ENCODE data around the gene MSI2.

MSI2 gene

DNA sequence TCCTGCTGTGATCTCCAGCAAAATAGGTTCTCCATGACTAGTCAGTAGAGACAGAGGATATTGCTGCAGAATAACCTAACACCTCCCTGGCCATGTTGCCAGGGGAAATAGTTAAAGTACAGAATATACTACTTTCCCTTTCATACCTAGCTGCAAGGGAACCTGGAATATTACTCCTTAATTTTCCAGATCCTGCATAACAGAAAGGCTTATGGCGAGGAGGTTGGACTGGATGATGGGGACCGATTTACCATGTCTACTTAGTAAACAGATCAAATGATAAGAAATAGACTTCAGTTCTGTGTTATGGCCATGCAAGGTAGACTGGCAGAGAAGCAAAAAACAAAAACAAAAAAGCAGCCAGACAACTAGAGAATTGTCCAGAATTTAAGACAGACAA is 117.4 kb downstream of the MSI2 start:
- no peak for DNase-seq

DNA sequence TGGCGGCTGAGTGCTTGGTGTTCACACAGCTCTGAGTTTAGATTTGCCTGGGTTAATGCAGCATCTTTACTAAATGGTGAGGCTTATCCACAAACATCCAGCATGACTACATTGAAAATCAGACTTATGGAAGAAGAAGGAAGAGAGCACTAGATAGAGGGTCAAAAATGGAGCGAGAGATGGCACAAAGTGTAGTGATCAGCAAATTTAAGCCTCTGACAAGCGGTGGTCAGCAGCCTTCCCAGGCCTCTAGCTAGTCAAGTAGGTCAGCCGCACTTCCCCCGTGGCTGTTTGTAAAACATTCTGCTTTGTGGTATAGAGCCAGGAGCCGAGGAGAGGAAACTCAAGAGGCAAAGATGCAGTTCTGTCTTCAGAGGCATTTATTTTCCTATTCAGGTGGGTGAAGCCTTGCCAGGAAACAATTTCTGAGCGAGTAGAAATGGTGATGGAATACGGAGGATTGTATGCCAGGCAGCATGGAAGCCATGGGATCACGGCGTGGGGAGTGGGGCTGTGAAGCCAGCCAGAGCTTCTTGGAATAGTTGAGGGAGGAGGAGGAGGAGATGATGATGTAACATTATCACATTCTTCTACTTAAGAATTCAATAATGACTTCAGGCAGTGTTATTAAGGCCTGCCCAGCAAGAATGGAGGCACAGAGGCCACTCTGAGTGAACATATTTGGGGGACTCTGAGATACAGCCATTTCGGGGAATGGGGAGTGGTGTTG is 118.9 kb downstream of the MSI2 start:
- DNase-seq = no peak

DNA sequence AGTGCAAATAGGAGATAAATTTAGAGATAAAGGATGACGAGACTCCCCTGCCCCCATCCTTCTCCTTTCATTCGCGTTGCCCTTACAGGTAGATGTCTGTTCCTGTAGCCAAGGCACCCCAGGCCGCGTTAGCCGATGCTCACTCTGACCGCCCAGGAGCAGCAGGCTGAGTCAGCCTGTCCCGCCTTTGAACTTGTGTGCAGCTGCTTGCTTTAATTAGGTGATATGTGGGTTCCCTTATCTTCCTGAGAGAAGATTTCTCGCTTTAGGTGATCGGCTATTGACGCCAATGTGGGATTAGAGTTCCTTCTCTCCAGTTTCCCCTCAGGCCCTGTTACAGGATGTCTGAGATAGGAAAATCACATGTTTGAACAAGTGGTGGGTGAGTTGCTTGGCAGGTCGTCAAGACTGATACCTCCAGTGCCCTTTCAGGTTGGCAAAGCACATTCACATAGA is 119.5 kb downstream of the MSI2 start:
- DNase-seq = no peak

DNA sequence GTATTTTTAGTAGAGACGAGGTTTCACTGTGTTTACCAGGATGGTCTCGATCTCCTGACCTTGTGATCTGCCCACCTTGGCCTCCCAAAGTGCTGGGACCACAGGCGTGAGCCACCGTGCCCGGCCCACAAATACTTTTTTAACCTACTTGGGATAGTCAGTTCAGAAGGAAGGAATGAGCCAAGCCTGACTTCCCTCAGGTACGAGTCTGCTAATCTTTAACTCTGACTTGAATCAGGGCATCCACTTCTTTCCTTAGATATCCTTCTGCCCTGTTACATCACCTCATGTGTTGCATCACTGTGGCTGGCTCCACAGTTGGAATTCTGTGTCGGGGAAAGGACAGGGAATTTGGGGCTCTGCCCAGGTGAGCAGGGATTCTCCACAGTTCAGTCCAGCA is 120.8 kb downstream of the MSI2 start:
- no peak for DNase-seq

DNA sequence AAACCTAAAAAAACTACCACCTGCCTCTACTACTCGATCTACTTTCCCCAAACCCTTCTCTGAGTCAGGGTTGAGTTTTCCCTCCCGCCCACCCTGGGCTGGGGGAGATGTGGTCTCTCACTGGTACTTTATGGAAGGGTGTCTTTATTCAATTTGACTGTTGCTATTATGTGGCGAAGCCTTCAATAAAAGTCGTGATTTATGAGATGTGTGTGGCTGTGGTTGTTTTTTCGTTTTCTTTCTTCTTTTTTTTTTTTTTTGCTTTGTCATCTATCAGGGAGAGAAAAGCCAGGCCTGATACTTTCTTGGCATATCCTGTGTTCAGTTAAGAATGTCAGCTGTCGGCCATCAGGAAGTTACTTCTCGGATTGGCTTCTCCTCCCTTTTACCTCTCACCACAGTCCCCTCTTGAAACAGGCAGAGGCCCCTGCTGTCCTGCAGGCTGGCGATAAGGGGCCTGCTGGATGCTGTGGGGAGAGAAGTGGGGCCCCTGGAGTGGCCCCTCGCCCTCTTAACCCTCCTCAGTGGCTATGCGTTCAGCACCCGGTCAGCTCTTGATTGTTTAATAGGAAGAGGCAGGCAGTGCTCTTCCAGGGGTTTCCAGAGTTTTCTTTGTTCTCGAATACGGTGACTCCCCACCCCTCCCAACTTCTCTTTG is 123.0 kb downstream of the MSI2 start:
- DNase-seq = no peak

DNA sequence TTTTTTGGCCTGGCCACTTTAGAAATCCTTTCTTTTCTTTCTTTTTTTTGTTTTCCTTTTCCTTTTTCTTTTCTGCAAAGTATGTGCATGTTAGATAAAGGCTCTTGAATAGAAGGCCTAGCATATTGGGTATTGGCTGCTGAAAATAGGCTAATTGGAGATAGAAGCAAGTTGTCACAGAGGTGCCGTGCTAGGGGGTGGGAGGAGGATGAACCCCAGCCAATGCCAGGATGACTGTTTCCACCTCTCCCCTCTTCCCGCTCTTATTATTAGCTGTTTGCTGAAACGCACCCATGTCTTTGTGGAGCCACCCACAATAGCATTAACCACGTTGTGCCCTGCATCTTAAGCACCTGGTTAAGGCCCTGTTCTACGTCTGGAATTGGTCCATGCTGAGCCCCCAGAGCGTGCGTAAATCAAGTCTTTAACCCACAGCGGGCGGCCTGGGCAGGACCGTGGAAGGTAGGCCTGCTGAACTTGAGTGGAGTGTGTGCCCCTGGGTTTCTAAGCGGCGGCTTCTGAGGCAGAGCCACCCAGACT is 123.6 kb downstream of the MSI2 start:
- no peak for DNase-seq

DNA sequence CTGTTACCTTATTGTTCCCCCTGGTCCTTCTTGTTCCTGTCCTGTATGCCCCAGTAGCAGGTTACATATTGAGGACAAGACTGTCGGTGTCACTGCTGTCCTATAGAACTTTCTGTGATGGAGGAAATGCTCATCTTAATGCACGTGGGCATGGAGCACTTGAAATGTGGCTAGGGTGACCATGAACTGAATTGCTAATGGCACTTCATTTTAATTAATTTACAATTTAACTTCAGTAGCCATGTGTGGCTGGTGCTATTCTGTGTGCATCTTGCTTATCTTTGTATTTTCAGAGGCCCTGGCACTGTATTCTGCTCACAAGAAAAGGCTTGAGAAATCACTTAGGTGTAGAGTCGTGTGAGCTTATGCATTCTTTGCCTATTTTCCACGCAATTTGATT is 125.2 kb downstream of the MSI2 start:
- no peak for DNase-seq

DNA sequence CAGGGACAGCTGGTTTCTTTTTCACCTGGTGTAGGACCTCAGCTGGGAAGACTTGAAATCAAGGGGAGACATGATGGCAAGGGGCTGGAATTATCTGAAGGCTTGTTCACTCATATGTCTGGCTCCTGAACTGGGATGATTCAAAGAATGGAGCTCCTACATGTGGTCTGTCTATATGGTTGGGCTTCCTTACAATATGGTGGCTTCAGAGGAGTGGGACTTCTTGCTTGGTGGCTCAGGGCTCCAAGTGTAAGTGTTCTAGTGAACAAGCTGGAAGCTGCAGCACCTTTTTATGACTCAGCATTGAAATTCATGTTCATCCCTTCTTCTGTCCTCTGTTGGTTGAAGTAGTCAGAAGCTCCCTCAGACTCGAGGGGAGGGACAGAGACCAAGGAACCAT is 127.9 kb downstream of the MSI2 start:
- no peak for DNase-seq

DNA sequence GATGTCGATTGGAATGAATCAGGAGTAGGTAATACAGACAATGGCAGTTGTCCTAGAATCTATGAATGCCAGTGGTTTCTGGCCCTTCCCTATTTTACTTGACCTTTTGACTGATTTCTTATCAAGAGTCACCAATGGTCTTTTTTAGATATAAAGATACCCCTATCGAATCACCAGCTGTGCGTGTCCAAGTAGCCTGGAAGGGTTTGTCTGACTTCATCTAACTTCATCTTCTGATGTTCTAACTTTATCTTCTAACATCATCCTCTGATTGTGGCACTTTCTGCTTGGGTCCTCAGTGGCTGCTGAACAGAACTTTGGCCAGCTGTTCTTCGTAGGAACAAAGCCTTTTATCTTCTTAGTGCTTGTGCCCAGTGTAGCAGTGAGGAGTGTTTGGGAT is 129.7 kb downstream of the MSI2 start:
- DNase-seq = no peak

DNA sequence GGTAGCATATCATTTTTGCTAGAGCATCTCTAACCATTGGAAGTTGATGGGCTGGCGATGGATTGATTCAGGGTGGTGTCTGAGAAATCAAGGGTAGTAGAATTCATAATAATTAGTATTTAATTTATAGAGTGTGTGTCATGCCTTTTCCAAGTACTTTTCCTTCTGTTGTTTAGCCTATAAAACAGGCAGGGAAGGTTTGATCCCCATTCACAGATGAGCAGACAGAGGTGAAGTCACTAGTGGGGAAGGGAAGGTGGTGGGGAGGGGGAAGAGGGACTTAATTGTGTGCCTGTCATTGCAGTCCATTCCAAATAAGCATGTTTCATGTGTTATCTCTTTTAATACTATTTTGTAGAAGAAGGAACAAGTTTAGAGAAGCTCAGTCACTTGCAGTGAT is 131.3 kb downstream of the MSI2 start:
- DNase-seq = no peak

DNA sequence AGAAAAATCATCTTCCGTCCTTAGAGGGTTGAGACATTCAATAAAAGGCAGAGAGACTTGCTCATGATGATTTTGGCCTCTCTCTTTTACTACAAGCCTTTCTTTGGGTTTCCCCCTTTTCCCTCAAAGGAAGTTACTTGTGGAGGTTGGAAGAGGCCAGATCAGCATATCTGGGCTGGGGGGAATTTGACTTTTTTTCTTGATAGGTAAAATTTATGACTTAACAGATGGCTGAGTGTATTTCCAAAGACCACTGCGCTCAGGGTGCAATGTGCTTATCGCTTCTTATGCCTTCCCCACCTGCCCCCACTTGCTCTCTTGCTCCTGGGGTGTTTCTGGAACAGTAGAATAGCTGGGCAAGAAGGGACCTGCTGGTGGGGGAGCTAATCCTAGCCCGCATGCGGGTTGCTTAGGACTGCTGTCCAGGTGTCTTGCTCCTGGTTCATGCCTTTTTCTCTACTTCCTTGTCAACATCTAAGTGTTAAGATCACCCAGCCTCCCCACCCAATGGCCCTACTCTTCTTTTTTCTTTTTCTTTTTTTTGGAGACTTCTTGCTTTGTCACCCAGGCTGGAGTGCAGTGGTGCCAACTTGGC is 131.9 kb downstream of the MSI2 start:
- no peak for DNase-seq

DNA sequence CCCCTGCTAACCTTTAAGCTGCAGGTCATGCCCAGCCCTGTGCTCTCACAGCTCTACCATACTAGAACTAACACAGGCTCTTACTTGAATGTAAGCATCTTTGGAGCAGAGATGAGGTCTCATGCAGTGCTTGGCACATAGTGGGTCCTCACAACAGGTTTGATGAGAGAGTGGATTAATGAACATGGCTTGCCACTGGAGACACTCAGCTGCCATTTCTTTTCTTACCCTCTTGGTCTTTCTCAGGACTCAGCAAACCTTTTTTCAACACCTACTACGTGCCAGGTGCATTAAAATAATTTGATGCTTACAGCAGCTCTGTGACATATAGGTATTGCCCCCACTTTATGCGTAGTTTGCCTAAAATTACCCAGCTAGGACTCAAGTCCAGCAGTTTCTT is 133.2 kb downstream of the MSI2 start:
- no peak for DNase-seq

DNA sequence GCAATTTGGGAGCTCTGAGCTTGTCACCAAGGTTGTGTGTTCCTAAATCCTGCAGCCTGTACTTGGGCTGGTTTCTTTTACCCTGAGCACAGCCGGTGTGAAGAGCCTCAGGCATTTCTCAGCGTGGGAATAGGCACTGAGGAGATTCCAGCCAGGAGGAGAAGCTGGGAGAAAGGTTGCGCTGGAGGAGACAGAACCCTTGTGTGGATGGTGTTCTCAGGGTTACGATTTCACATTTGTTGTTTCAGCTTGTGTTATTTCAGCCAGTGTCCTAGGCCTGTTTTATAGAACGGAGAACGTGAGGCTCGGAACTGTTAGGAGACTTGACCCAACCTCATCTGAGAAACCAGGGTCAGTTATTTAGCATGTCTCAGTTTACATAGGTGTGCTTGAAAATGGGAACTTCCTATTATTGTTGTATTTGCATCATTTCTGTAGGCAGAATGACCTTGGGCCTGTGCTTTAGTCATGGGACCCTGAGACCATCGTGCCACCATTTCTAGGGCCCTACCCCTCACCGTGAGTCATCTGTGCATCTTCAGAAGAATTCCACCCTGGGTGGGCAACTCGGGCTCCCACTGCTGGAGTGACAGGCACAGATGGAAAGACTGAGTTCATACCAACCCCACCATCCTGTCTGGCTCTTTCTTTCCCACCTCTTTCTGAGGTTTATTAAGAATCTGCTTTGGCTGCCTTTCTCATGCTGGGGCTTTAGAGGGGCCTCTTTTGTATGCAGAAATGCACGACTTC is 134.9 kb downstream of the MSI2 start:
- no peak for DNase-seq

DNA sequence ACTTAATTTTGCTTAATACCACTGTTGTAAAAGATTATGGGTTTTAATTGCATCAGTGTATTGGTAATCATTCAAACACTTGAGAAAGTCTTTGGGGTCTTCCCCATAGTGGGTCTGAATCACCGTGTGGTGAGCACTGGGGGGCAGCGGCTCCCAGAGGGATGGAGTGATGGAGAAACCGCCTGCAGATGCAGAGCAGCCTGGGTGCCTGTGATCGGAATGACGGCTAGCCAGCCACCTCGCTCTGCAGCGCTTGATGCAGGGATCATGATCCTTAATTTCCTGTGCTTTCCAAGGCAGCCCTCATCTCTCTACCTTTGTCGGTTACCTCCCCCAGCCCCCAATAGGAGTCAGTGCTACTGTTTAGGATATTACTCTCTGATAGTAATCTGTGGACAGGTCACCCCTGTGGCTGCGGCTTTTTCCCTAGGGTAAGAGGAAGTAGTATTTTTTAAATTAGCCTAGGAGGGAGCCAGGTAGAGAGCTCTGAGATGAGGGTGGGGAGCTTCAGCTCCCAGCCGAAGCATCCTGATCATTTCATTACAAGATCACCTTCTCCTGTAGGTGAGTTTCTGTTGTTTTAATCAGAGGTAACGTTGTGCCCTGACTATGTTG is 135.6 kb downstream of the MSI2 start:
- DNase-seq = no peak

DNA sequence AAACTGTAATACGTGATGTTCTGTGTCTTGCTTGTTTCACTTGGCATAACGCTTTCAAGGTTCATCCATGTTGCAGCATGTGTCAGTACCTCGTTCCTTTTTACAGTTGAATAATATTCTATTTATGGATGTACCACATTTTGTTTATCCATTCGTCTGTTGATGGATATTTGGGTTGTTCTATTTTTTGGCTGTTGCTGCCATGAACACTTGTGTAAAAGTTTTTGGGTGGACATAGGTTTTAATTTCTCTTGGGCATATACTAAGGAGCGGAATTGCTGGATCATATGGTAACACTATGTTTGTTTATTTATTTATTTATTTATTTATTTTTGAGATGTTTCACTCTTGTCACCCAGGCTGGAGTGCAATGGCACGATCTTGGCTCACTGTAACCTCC is 137.0 kb downstream of the MSI2 start:
- DNase-seq = no peak

DNA sequence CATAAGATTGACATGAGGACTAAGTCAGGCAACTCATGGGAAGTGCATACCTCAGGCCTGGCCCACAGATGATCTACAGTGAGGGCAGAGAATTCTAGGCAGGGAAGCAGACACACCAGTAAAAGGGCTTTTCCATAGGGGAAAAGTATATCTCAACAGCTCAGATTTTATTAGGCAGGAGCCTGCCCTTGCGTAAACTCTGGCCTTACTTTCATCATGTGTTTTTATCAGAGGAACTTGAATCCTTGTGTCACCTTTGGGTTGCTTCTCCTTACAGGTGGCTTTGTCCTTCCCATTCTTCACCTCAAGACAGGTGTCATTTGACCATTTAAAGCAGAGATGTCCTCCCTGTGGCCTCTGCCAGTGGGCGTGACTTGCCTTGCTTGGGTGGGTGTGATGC is 138.1 kb downstream of the MSI2 start:
- DNase-seq = no peak

DNA sequence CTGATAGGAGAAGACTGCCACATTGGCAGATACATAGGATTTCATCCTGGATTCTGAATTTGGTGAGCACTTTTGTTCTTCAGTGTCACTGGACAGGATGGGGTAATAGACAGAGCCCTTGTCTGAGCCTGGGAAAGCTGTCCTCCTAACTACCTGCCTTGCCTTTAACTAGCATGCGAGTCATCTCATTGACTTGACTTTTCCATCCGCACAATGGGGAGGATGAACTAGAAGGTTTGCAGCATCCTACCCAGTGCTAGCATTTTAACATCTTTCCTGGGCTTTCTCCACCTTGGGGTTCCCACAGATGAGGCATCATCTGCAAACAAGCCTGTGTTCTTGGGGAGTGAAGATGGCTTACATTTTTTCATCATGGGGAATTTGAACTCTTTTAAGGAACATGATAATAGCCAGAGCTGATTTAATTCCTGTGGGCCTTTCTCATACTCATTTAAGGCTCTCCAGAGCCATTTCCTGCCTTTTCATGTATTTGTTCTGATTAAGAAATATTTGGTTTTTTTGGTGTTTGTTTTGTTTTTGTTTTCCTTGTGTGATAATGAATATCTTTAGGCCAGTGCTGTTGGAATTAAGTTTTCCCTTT is 139.5 kb downstream of the MSI2 start:
- DNase-seq = no peak

DNA sequence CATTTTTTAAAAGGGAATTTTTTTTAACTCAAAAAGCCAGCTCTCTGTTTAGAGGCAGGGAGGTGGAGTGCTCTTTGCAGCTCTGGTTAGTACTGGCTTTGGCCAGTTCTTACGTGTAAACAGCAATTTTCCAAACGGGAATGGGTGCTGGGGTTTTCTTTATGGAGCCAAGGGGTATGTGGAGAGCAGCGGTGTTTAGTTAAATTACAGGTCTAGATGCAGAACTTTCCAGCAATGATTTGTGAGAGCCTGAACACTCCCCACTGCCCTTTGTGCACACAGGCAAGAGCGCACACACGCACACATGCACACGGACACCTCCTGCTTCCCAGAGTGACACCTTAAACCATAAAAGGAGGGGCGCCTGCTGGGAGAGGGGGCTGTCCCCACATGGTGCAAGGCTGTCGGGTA is 140.2 kb downstream of the MSI2 start:
- no peak for DNase-seq

DNA sequence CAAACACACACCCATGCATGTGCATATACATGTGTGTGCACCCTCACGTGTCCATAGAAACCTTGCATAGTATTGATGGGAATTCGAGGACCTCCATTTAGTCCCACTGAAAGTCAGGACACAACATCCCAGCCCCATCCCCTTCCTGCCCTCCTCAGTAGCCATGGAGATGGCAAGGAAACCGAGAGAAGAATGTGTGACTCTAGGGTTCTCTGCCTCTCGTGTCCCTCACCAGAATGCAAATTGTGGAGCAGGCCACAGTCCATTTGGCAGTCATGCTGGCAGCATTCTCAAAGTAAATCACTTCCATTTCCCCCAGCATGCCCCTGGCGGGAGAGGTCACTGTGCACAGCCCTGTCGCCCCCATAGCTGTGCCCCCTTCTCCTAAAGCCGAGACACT is 141.1 kb downstream of the MSI2 start:
- DNase-seq = no peak

DNA sequence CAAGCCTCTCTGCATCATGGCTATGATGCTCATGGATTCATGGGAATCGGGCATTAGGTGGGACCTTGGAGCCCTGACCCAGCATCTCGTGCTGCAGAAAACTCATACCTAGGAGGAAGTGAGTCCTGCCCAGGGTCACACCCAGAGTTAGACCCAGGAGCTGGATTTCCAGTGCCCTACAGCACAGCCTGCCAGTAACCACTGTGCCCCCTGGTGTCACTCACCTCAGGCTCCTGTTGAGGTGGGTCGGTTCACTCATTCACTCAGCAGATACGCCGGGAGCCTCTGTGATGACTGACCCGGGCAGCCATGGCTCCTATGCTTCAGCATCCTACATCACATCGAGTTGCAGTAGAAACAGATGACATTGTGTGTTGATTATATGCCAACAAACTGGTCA is 143.4 kb downstream of the MSI2 start:
- no peak for DNase-seq

DNA sequence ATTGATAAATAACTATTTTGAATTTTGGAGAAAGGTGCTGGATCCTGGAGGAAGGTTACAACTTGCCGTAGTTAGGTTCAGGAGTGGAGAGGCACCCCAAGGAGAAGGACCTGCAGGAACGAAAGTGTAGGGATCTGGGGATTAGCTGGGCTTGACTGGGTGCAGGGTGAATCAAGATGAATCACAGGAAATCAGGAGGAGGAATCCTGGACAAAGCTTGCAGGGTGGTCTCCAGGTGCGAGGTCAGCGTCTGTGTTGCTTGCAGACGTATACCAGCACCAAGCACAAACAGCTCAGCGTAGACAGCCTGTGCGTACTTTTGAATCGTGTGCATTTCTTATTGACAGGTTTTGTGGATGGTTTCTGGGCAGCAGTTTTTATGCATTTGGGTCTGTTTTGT is 144.3 kb downstream of the MSI2 start:
- no peak for DNase-seq

All from CD4-positive, alpha-beta T cell treated with Interleukin-4 for 1 hour (primary cell).